ENCODE results near the gene TNFRSF18. TPM values are rescaled to one million over a fixed set of nuclear protein-coding genes. Genes with fewer than 3 reads are reported as not detected.
A peak's percentile ranks its signal among the peaks of the same experiment; 100 is the strongest.

Gene TNFRSF18
- total and polyA plus RNA-seq, 10 of the 15 experiments (the other 5 are each of a cell fraction or from before 2014, with no cell fraction given), result 0.18 to 7.5 (median 1.5) TPM; not detected in 1

DNA sequence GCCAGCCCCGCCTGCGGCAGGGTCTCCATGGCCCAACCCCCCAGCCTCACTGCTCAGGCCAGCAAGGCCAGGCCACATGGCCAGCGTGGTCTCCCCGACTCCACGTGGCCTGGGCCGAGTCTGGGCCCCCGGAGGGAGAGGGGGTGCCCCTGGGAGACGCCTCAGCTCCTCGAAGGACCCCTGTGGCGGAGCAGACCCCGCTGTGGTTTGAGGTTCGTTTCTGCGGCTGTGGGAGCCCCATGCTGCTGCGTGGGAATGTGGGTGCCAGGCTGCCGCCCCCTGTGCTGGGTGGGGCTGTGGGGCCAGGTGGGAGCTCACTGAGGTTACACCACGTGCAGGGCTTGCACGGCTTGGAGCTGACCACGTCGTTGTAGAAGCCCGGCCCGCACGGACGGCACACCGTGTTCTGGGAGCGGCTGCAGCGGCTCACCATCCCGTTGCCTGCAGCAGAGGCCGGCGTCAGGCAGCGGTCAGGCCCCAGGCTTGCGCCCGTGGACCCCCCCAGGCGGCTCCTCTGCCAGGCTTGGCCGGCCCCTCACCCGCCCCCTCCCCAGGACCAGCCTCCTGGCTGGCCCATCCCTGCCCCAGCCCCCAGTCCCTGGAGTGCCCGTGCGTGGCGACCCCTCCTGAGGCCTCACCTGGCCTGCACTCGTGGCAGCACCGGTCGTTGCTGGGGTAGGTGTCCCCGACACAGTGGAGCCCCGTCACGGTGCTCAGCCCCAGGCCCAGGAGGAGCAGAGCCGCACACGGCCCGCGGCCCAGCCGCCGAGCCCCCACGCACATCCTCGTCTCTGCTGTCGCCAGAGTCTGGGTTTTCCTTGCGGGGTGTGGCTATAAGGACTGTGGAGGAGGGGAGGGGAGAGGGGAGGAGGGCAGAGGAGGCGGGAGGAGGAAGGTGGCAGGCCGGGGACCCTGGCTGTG lies 7.2 kb upstream of the TNFRSF18 start, which contains the start of gene TNFRSF4 (continued):
- TF ChIP-seq, protein P1, sequence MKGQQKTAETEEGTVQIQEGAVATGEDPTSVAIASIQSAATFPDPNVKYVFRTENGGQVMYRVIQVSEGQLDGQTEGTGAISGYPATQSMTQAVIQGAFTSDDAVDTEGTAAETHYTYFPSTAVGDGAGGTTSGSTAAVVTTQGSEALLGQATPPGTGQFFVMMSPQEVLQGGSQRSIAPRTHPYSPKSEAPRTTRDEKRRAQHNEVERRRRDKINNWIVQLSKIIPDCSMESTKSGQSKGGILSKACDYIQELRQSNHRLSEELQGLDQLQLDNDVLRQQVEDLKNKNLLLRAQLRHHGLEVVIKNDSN (IDR thresholded peaks at IDR 0.05; ENCODE audit: borderline replicate concordance, extremely low read length, insufficient read depth, low read depth, low read length), result peak; percentile 14

DNA sequence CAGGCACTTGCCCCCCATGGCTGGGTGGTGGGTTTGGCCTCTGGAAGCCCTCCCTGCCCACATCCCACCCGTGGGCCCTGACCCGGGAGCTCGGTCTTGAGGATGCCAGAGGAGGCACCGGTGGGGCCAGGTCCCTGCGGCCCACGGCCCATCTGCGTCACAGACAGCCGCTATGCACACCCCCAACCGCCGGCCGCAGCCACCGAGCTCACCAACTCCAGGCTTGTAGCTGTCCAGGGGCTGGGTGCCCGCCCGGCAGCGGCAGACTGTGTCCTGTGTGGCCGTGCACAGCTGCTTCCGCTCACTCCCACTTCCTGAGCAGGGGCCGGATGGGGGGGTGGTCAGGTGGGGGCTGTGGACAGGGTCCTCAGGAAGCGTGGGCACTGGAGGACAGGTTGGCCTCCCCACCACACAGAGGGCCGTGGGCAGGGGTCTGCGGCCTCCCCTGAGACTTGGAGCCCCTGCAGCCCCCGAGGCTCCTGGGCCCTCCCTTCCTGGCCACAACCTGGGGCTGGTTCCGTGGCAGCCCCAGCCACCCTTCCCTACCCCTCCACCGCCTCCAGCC lies 6.5 kb upstream of the TNFRSF18 start:
- H3K4me3 ChIP-seq, result peak overlapping the region; percentile 27; the same call in 1 of the 2 replicates
- WGBS (ENCODE audit: insufficient coverage, insufficient replicate concordance, low lambda C conversion rate, missing lambda C conversion rate), result 4% methylated on average over 23 of the region's 24 CpGs
- H3K9me3 ChIP-seq (replicated peaks; ENCODE audit: control insufficient read depth, insufficient read depth, low read length), result no peaks in the 10 kb centered on the region; the same call in 2 of the 3 replicates
- FAIRE-seq (no peak), DNase-seq (ENCODE audit: low read depth, low spot score) (no peak), ATAC-seq (peak; percentile 70)
- peak overlapping the region; percentile 35; the same call in 1 of the 2 replicates for H3K9ac ChIP-seq (ENCODE audit: control insufficient read depth, insufficient read depth, low read length)
- peak overlapping the region; percentile 7; the same call in 1 of the 2 replicates for H2AFZ ChIP-seq (ENCODE audit: control insufficient read depth, low read depth, low read length)
- CTCF ChIA-PET, result interaction anchor here (0.6 to 2.2 kb wide), 2 partner anchors 18 to 24 kb away, joined by 3 to 8 read pairs; no protein-coding TSS in a partner anchor
- POLR2A ChIA-PET, result interaction anchor here (0.8 to 2.2 kb wide), 2 partner anchors 18 to 41 kb away, joined by 3 to 7 read pairs; no protein-coding TSS in a partner anchor
- no TSS peak for BruUV-seq (replicated peaks)
- H3K4me1 ChIP-seq (ENCODE audit: control insufficient read depth, insufficient read depth, low read length), result peaks cover 38% of the 10 kb centered on the region
- in situ Hi-C loops (cut with MboI), result no loop called here
- H3K27ac ChIP-seq (ENCODE audit: control insufficient read depth, insufficient read depth), result peak overlapping the region; percentile 25; the same call in 1 of the 2 replicates
- H4K20me1 ChIP-seq (ENCODE audit: control insufficient read depth, insufficient read depth), result no peaks in the 10 kb centered on the region
- no peaks in the 10 kb centered on the region for H3K27me3 ChIP-seq (replicated peaks in 1 of 2; ENCODE audit: control insufficient read depth in 2 of 2, insufficient read depth in 2 of 2, low read length in 1 of 2)
- SMC1A ChIA-PET (ENCODE audit: uncharacterized antibody, unreplicated experiment), result interaction anchor here (0.6 to 1.4 kb wide), 2 partner anchors 25 to 90 kb away, joined by 3 read pairs; no protein-coding TSS in a partner anchor
- H3K36me3 ChIP-seq (ENCODE audit: control insufficient read depth in 2 of 2, insufficient read depth in 2 of 2, low read length in 1 of 2), result peaks cover 0 to 10% of the 10 kb centered on the region in 2 experiments; a peak in 3 of 4 replicates
- intact Hi-C loops (cut with micrococcal nuclease; ENCODE audit: unreplicated experiment), result no loop called here
- peak overlapping the region; percentile 62 for H3K4me2 ChIP-seq (ENCODE audit: control insufficient read depth, insufficient read depth)
- H3K79me2 ChIP-seq (ENCODE audit: control insufficient read depth, insufficient read depth, low read length), result no peaks in the 10 kb centered on the region
- RAD21 ChIA-PET (ENCODE audit: unreplicated experiment), result interaction anchor here (0.6 to 2.1 kb wide), 6 partner anchors 18 to 206 kb away, joined by 3 to 10 read pairs (median 4); no protein-coding TSS in a partner anchor
- TF ChIP-seq, protein P2, sequence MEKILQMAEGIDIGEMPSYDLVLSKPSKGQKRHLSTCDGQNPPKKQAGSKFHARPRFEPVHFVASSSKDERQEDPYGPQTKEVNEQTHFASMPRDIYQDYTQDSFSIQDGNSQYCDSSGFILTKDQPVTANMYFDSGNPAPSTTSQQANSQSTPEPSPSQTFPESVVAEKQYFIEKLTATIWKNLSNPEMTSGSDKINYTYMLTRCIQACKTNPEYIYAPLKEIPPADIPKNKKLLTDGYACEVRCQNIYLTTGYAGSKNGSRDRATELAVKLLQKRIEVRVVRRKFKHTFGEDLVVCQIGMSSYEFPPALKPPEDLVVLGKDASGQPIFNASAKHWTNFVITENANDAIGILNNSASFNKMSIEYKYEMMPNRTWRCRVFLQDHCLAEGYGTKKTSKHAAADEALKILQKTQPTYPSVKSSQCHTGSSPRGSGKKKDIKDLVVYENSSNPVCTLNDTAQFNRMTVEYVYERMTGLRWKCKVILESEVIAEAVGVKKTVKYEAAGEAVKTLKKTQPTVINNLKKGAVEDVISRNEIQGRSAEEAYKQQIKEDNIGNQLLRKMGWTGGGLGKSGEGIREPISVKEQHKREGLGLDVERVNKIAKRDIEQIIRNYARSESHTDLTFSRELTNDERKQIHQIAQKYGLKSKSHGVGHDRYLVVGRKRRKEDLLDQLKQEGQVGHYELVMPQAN (conservative IDR thresholded peaks at IDR 0.05), result 0 out of 2 replicates have a peak, but pooled peaks have one; percentile 21
- TF ChIP-seq SPI1 (IDR thresholded peaks at IDR 0.05; ENCODE audit: borderline replicate concordance, insufficient read depth, low read depth, low read length) (peak; percentile 32; the same call in 1 of the 2 replicates), ATF7 (IDR thresholded peaks at IDR 0.05; ENCODE audit: low read depth) (0 out of 2 replicates have a peak, but pooled peaks have one; percentile 16), TCF12 (IDR thresholded peaks at IDR 0.05; ENCODE audit: low read depth, low read length) (peak; percentile 80; the same call in 1 of the 2 replicates), IKZF2 (IDR thresholded peaks at IDR 0.05) (peak; percentile 33 to 50; a peak in 2 of 4 replicates), ASH2L (IDR thresholded peaks at IDR 0.05; ENCODE audit: borderline replicate concordance, low read depth) (no peak), MYC (IDR thresholded peaks at IDR 0.05; ENCODE audit: insufficient read depth, insufficient read length, insufficient replicate concordance, low read length, severe bottlenecking) (no peak)
- TF ChIP-seq, protein P3, sequence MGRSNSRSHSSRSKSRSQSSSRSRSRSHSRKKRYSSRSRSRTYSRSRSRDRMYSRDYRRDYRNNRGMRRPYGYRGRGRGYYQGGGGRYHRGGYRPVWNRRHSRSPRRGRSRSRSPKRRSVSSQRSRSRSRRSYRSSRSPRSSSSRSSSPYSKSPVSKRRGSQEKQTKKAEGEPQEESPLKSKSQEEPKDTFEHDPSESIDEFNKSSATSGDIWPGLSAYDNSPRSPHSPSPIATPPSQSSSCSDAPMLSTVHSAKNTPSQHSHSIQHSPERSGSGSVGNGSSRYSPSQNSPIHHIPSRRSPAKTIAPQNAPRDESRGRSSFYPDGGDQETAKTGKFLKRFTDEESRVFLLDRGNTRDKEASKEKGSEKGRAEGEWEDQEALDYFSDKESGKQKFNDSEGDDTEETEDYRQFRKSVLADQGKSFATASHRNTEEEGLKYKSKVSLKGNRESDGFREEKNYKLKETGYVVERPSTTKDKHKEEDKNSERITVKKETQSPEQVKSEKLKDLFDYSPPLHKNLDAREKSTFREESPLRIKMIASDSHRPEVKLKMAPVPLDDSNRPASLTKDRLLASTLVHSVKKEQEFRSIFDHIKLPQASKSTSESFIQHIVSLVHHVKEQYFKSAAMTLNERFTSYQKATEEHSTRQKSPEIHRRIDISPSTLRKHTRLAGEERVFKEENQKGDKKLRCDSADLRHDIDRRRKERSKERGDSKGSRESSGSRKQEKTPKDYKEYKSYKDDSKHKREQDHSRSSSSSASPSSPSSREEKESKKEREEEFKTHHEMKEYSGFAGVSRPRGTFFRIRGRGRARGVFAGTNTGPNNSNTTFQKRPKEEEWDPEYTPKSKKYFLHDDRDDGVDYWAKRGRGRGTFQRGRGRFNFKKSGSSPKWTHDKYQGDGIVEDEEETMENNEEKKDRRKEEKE (IDR thresholded peaks at IDR 0.05), result no peak
- TF ChIP-seq, protein P4, sequence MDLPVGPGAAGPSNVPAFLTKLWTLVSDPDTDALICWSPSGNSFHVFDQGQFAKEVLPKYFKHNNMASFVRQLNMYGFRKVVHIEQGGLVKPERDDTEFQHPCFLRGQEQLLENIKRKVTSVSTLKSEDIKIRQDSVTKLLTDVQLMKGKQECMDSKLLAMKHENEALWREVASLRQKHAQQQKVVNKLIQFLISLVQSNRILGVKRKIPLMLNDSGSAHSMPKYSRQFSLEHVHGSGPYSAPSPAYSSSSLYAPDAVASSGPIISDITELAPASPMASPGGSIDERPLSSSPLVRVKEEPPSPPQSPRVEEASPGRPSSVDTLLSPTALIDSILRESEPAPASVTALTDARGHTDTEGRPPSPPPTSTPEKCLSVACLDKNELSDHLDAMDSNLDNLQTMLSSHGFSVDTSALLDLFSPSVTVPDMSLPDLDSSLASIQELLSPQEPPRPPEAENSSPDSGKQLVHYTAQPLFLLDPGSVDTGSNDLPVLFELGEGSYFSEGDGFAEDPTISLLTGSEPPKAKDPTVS (IDR thresholded peaks at IDR 0.05; ENCODE audit: low read depth, low read length), result no peak
